GM12878 (cell line): ENCODE data around the gene BHLHA15. TPM values are rescaled to one million over a fixed set of nuclear protein-coding genes. Genes with fewer than 3 reads are reported as not detected.

ENCODE experiments used
- BHLHE40 ChIP-seq, 2 experiments: fragments of 450-650 bp in 1 of 2; IDR thresholded peaks; 2 replicates each; pipeline ENCODE4 v1.6.1; 2011 to 2017; ENCODE audit warnings: low read depth in 2 of 2, borderline replicate concordance in 1 of 2, improper control_type of control experiment in 1 of 2, low read length in 1 of 2, mild to moderate bottlenecking in 1 of 2
- CHD2 ChIP-seq: IDR thresholded peaks from 2 replicates; pipeline ENCODE4 v1.6.1; 2011; ENCODE audit warnings: low read depth, low read length, improper control_type of control experiment, borderline replicate concordance
- DPF2 ChIP-seq: fragments of 450-650 bp; IDR thresholded peaks from 2 replicates; pipeline ENCODE4 v1.6.1; 2017; ENCODE audit warnings: mild to moderate bottlenecking
- E2F4 ChIP-seq: IDR thresholded peaks from 2 replicates; pipeline ENCODE4 v1.6.1; 2012; ENCODE audit warnings: low read depth, low read length, improper control_type of control experiment
- EGR1 ChIP-seq, 2 experiments: IDR thresholded peaks; 1 replicate in 1 of 2; 2 replicates in 1 of 2; pipeline ENCODE4 v1.6.1; 2011 to 2012; ENCODE audit warnings: low read depth in 2 of 2, low read length in 2 of 2, borderline replicate concordance in 1 of 2, mild to moderate bottlenecking in 1 of 2, moderate library complexity in 1 of 2
- FOXK2 ChIP-seq: fragments of 450-650 bp; IDR thresholded peaks from 2 replicates; pipeline ENCODE4 v1.6.1; 2017; ENCODE audit warnings: mild to moderate bottlenecking, moderate library complexity
- GABPA ChIP-seq: IDR thresholded peaks from 2 replicates; pipeline ENCODE4 v1.6.1; 2014; ENCODE audit warnings: antibody characterized with exemption, low read depth, mild to moderate bottlenecking, inconsistent platforms
- LARP7 ChIP-seq: fragments of 450-650 bp; IDR thresholded peaks from 2 replicates; pipeline ENCODE4 v1.6.1; 2017; ENCODE audit warnings: mild to moderate bottlenecking
- NKRF ChIP-seq: fragments of 450-650 bp; conservative IDR thresholded peaks from 2 replicates; pipeline ENCODE4 v1.6.1; 2017; ENCODE audit warnings: mild to moderate bottlenecking, moderate library complexity
- RBBP5 ChIP-seq: fragments of 200-600 bp; sonication (generic); conservative IDR thresholded peaks from 2 replicates; pipeline ENCODE4 v1.6.1; 2016
- SIX5 ChIP-seq: IDR thresholded peaks from 2 replicates; pipeline ENCODE4 v1.6.1; 2011; ENCODE audit warnings: mild to moderate bottlenecking, low read depth, low read length, moderate library complexity; ENCODE audit not compliant: severe bottlenecking
- SP1 ChIP-seq: IDR thresholded peaks from one replicate; pipeline ENCODE4 v1.6.1; 2011; ENCODE audit warnings: low read depth, low read length
- SPI1 ChIP-seq: IDR thresholded peaks from 2 replicates; pipeline ENCODE4 v1.6.1; 2011; ENCODE audit warnings: low read depth, mild to moderate bottlenecking, low read length, moderate library complexity, borderline replicate concordance; ENCODE audit not compliant: insufficient read depth
- TAF1 ChIP-seq: IDR thresholded peaks from 2 replicates; pipeline ENCODE4 v1.6.1; 2011; ENCODE audit warnings: mild to moderate bottlenecking, low read depth, low read length, borderline replicate concordance
- TCF12 ChIP-seq: IDR thresholded peaks from 2 replicates; pipeline ENCODE4 v1.6.1; 2011; ENCODE audit warnings: low read depth, mild to moderate bottlenecking, low read length
- ZBTB40 ChIP-seq: fragments of 450-650 bp; IDR thresholded peaks from 2 replicates; pipeline ENCODE4 v1.6.1; 2016; ENCODE audit warnings: mild to moderate bottlenecking, moderate library complexity, borderline replicate concordance
- ZNF217 ChIP-seq: fragments of 450-650 bp; IDR thresholded peaks from 2 replicates; pipeline ENCODE4 v1.6.1; 2017; ENCODE audit warnings: antibody characterized with exemption, mild to moderate bottlenecking
- ZNF274 ChIP-seq: IDR thresholded peaks from one replicate; pipeline ENCODE4 v1.8.0; 2011; ENCODE audit not compliant: insufficient read length, insufficient read depth
- polyA plus RNA-seq, 11 experiments: library from polyadenylated mRNA; depleted of rRNA in 4 of 11; unstranded in 6 of 11; stranded (reverse) in 5 of 11; fragments of >200 nt; fragmentation: Nextera tagmentation in 4 of 11; fragmentation: Illumina TruSeq in 1 of 11; extraction: Ambion mirVana in 4 of 11; extraction: Trizol in 1 of 11; gene quantifications; 1 replicate in 1 of 11; 2 replicates in 10 of 11; pipeline versions ENCODE4 v1.2.1 to v1.2.3, GENCODE V29; 2011 to 2016; ENCODE audit warnings: inconsistent platforms in 2 of 11, missing spikeins in 2 of 11, low read depth in 1 of 11
- total RNA-seq, 4 experiments: library from RNA; depleted of rRNA in 3 of 4; stranded (reverse); fragments of >200 nt in 3 of 4; fragmentation: Illumina TruSeq in 1 of 4; extraction: Trizol in 1 of 4; gene quantifications; 2 replicates each; pipeline versions ENCODE4 v1.2.1 to v1.2.3, GENCODE V29; 2013 to 2021
- TF ChIP-seq, protein P1 (sequence below): IDR thresholded peaks from 2 replicates; pipeline ENCODE4 v1.6.1; 2012; ENCODE audit warnings: low read depth, low read length, improper control_type of control experiment
- TF ChIP-seq, protein P2 (sequence below): IDR thresholded peaks from 2 replicates; pipeline ENCODE4 v1.6.1; 2011; ENCODE audit warnings: borderline replicate concordance, low read depth, mild to moderate bottlenecking, moderate library complexity, mixed read lengths, low read length; ENCODE audit not compliant: insufficient read depth; ENCODE audit errors: extremely low read length

BHLHA15 gene
- total and polyA plus RNA-seq, 10 of the 15 experiments (the other 5 are each of a cell fraction or from before 2014, with no cell fraction given): 0.54 to 4.2 (median 2.5) TPM; not detected in 4

- TF ChIP-seq ZBTB40: peak; percentile 85
- TF ChIP-seq ZNF274: no peak
- no peak for TF ChIP-seq SPI1
- peak; percentile 88 for TF ChIP-seq CHD2
- TF ChIP-seq EGR1 (IDR thresholded peaks at IDR 0.05; ENCODE audit: borderline replicate concordance in 1 of 2, low read depth in 2 of 2, low read length in 2 of 2): 0 out of 3 replicates have a peak, but pooled peaks of 1 of the 2 experiments have one; percentile 22
- peak; percentile 54 for TF ChIP-seq NKRF
- TF ChIP-seq TAF1: peak; percentile 35; the same call in 1 of the 2 replicates
- TF ChIP-seq BHLHE40 (IDR thresholded peaks at IDR 0.05; ENCODE audit: borderline replicate concordance in 1 of 2, low read depth in 2 of 2, low read length in 1 of 2): peak in 1 of 2 experiments; percentile 57; a peak in 1 of 4 replicates
- 0 out of 2 replicates have a peak, but pooled peaks have one; percentile 11 for TF ChIP-seq TCF12
- TF ChIP-seq DPF2: peak; percentile 63
- TF ChIP-seq GABPA: peak; percentile 88
- TF ChIP-seq RBBP5: no peak
- TF ChIP-seq SP1: peak; percentile 95
- peak; percentile 60 for TF ChIP-seq LARP7
- TF ChIP-seq SIX5: peak; percentile 26
- TF ChIP-seq, protein P1, sequence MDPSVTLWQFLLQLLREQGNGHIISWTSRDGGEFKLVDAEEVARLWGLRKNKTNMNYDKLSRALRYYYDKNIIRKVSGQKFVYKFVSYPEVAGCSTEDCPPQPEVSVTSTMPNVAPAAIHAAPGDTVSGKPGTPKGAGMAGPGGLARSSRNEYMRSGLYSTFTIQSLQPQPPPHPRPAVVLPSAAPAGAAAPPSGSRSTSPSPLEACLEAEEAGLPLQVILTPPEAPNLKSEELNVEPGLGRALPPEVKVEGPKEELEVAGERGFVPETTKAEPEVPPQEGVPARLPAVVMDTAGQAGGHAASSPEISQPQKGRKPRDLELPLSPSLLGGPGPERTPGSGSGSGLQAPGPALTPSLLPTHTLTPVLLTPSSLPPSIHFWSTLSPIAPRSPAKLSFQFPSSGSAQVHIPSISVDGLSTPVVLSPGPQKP: peak; percentile 74
- no peak for TF ChIP-seq FOXK2
- no peak; the same call in 1 of the 2 replicates for TF ChIP-seq ZNF217
- TF ChIP-seq, protein P2, sequence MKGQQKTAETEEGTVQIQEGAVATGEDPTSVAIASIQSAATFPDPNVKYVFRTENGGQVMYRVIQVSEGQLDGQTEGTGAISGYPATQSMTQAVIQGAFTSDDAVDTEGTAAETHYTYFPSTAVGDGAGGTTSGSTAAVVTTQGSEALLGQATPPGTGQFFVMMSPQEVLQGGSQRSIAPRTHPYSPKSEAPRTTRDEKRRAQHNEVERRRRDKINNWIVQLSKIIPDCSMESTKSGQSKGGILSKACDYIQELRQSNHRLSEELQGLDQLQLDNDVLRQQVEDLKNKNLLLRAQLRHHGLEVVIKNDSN: no peak
- TF ChIP-seq E2F4: no peak
Measured at GRCh38 chr7:98251601-98252424, 40.6 kb downstream of the BHLHA15 start, which contains the start of gene TECPR1 (continued).
